SK-N-SH treated with all-trans-retinoic acid at 6 μM for 48 hours (cell line): Measurements from ENCODE around the gene MTF1.

Experiments used
- OSR1 ChIP-seq: fragments of 250-450 bp; sonication (Bioruptor Pico); IDR thresholded peaks from 2 replicates; pipeline ENCODE4 v1.8.0; 2022; ENCODE audit warnings: moderate library complexity, mild to moderate bottlenecking, inconsistent platforms
- RARB ChIP-seq: fragments of 250-450 bp; sonication (Bioruptor Pico); IDR thresholded peaks from 2 replicates; pipeline ENCODE4 v1.8.0; 2021; ENCODE audit warnings: mild to moderate bottlenecking, moderate library complexity
- ZNF70 ChIP-seq: fragments of 450-650 bp; formaldehyde crosslinking; IDR thresholded peaks from 2 replicates; pipeline ENCODE4 v1.5.0; 2020; ENCODE audit warnings: mild to moderate bottlenecking, moderate library complexity

DNA sequence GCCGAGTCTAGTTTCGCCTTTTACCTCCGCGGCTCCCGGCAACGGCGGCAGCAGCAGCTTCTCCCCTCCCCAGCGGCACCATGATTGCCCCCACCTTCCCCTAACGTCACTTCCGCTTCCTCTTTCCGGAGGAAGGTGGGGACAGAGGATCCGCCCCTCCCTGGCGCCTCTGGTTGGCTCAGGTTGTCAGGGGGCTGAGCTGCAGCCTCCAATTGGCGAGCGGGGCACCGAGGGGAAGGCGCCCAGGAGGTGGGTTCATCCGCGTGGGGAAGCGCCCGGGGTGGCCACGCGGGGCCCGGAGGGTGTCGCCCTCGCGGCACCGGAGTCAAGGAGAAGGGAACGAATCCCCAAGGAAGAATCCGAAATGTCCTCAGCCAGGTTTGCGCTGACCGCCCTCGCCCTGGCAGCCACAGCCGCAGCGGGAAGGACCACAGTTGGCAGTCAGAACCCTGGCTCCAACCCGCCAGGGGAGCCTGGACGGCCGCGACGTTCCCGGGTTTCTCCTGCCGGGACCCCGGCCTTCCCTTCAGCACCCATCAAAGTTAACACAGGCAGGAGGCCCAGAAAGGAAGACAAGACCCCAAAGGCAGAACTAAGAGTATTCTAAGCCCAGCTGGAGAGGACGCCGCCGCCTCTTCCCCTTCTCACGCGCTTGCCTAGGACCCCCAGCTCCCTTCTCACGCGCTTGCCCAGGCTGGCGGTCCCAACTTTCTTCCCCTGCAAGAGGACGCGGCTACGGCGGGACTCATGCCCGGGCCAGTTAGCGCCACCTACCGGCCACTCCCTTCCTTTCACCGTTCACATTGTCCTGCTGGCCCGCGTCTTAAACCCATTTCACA lies at the start of gene MTF1:
- TF ChIP-seq RARB (no peak), ZNF70 (CRISPR knock-in tag) (no peak), OSR1 (CRISPR knock-in tag) (no peak)
